ENCODE data around the gene SMIM29. TPM values are rescaled to one million over a fixed set of nuclear protein-coding genes. Genes with fewer than 3 reads are reported as not detected.

The SMIM29 gene
- total RNA-seq, 4 donors from 2014 or later: 5.2 to 44.3 (median 20.0) TPM

Small RNA genes lying within 50 kb of the gene (microRNA-seq; reads per million reads assigned to microRNA genes)
- gene MIR6835 (ENCODE audit: borderline microRNAs expressed, borderline replicate concordance): not detected

Small RNA genes lying within 50 kb of the gene (small RNA-seq; reads per million reads assigned to genes)
- not detected for gene MIR6835

Other genes starting within 250 kb of the SMIM29 start
- gene GRM4, start 102.9 kb downstream of the SMIM29 start, total RNA-seq: 1 to 10 TPM in 1 of 4 donors, under 1 TPM in 1, not detected in 2; 0.35 to 2.2 TPM
- gene HMGA1, start 12.1 kb downstream of the SMIM29 start, total RNA-seq: 10 to 100 TPM in 2 of 4 donors, 1 to 10 TPM in 1, under 1 TPM in 1; 0.51 to 24.4 (median 13.5) TPM
- 10 to 100 TPM; 15.6 to 58.8 (median 38.2) TPM for gene NUDT3, start 143.7 kb upstream of the SMIM29 start, total RNA-seq
- gene RPS10, start 177.1 kb upstream of the SMIM29 start, total RNA-seq: 1,000 to 10,000 TPM; 1,812 to 9,385 (median 3,859) TPM
- gene PACSIN1, start 217.1 kb upstream of the SMIM29 start, total RNA-seq: under 1 TPM in 1 of 4 donors, not detected in 3; 0.28 TPM